ENCODE results near the gene SUPT5H. TPM values are rescaled to one million over a fixed set of nuclear protein-coding genes. Genes with fewer than 3 reads are reported as not detected.
"Not testable (repeated sequence)": the region's sequence is repeated elsewhere in the genome, so short reads cannot be mapped to it uniquely, and the experiment has no call there.

The SUPT5H gene
- total RNA-seq, 1 donor from 2014 or later: 169 TPM

DNA sequence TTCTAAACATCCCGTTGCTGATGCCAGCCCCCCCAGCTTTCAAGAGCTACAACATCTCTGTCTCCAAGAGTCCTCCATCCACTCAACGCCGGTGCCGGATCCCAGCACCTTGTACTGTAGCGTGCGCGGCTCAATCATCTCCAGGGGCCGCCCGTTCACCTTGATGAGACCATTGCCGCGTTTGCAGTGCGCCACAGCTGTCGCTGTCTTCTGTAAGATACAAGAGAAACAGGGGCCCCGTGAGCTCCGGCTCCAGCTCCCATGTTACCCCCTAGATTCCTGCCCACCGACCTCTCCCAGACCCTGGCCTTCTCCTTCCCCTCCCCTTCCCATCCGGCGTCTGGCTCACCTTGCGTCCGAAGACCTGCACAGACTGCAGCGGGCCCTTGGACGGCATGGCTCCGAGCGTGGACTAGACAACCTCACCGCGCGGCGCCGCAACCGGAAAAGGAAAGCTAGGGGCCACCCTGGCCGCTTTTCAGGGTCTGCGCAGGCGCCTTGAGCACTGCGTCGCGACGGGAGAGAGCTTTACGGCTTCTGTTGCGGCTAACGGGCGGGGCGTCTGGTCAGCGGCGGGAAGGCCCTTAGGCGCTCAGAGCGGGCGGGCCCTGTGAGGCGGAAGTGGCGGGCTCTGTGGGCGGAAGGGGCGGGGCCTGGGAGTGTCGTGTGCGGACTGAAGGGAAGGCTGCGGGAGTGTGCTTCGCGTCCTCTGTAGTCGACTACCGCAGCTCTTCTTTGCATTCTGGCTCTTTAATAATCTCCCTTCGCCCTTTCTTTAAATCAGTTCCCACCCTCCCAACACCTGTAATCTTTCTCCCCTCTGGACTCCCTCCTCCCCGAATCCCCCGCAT is 9.7 kb upstream of the SUPT5H start, which contains the start of gene RPS16:
TSS of gene RPS16 (minus strand) at position 451 of the 851 bp plus-strand sequence. CDS start at position 397, 54 bp downstream.
- Mint-ChIP-seq H3K27me3 (ENCODE audit: low read depth) (no peaks in the 10 kb centered on the region), H3K36me3 (ENCODE audit: low read depth) (peaks cover 46% of the 10 kb centered on the region), H3K9me3 (no peaks in the 10 kb centered on the region), H3K27ac (peak within 1 kb of the TSS; percentile 99), H3K4me3 (ENCODE audit: low read depth) (peak within 1 kb of the TSS; percentile 100), H3K4me1 (ENCODE audit: low read depth) (peaks cover 40% of the 10 kb centered on the region)
- intact Hi-C loops (cut with micrococcal nuclease): loop anchor here (1.0 to 2.0 kb wide), 4 partner anchors 10 to 45 kb away; partner anchors contain the start of genes MED29, PAF1, PLEKHG2 and SUPT5H
- peak; percentile 99 for DNase-seq (ENCODE audit: low spot score)

GRCh38 chr19:39436350-39436716 is 9.0 kb upstream of the SUPT5H start:
- Mint-ChIP-seq H3K9me3 (no peaks in the 10 kb centered on the region), H3K27ac (peak overlapping the region; percentile 99), H3K36me3 (ENCODE audit: low read depth) (peaks cover 40% of the 10 kb centered on the region), H3K4me3 (ENCODE audit: low read depth) (peak overlapping the region; percentile 100), H3K4me1 (ENCODE audit: low read depth) (peaks cover 36% of the 10 kb centered on the region), H3K27me3 (ENCODE audit: low read depth) (no peaks in the 10 kb centered on the region)
- intact Hi-C loops (cut with micrococcal nuclease): loop anchor here (1.0 to 2.0 kb wide), 4 partner anchors 9 to 45 kb away; partner anchors contain the start of genes MED29, PAF1, PLEKHG2 and SUPT5H
- DNase-seq (ENCODE audit: low spot score): no peak

DNA sequence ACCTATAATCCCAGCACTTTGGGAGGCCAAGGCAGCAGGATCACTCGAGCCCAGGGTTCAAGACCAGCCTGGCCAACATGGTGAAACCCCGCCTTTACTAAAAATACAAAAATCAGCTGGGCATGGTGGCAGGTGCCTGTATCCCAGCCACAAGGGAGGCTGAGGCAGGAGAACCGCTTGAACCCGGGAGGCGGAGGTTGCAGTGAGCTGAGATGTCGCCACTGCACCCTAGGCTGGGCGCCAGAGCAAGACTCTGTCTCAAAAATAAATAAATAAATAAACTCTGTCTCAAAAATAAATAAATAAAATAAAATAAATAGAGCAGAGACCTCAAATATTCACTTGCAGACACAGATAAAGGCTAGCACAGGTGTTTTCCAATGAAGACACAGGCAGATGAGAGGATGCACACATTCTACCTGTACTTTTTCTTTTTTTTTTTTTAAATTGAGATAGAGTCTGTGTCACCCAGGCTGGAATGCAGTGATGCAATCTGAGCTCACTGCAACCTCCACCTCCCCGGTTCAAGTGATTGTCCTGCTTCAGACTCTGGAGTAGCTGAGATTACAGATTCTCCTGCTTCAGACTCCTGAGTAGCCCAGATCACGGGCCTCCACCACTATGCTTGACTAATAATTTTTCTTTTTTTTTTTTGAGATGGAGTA is 7.0 kb upstream of the SUPT5H start:
- H3K27ac Mint-ChIP-seq: no peak overlapping the region
- intact Hi-C loops (cut with micrococcal nuclease): no loop called here
- H3K36me3 Mint-ChIP-seq (ENCODE audit: low read depth): peaks cover 24% of the 10 kb centered on the region
- peaks cover 29% of the 10 kb centered on the region for H3K4me1 Mint-ChIP-seq (ENCODE audit: low read depth)
- no peaks in the 10 kb centered on the region for H3K9me3 Mint-ChIP-seq
- no peak overlapping the region for H3K4me3 Mint-ChIP-seq (ENCODE audit: low read depth)
- no peaks in the 10 kb centered on the region for H3K27me3 Mint-ChIP-seq (ENCODE audit: low read depth)
- DNase-seq (ENCODE audit: low spot score): no peak

DNA sequence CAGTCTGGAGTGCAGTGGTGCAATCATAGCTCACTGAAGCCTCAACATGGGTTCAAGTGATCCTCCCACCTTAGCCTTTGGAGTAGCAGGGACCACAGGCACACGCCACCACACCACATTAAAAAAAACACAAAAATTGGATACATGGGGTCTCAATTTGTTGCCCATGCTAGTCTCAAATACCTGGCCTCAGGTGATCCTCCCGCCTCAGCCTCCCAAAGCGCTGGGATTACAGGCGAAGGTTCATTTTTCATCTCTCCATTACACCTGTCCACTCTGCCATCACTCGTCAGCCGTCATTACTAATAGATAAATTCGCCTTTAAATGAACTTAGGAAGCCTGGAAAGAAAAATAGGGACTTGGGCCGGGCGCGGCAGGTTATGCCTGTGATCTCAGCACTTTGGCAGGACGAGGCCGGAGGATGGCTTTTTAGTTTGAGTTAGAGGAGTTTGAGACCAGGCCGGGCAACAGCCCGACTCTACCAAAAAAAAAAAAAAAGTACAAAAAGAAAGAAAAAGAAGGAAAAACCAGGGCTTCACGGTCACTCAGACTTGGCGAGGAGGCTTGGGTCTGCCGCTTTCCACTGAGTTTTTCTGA is 685 bp upstream of the SUPT5H start:
- Mint-ChIP-seq H3K36me3 (ENCODE audit: low read depth) (peaks cover 40% of the 10 kb centered on the region), H3K4me3 (ENCODE audit: low read depth) (peak overlapping the region; percentile 95), H3K27ac (peak overlapping the region; percentile 94), H3K9me3 (no peaks in the 10 kb centered on the region), H3K4me1 (ENCODE audit: low read depth) (peaks cover 35% of the 10 kb centered on the region), H3K27me3 (ENCODE audit: low read depth) (no peaks in the 10 kb centered on the region)
- intact Hi-C loops (cut with micrococcal nuclease): loop anchor here (1.0 to 2.0 kb wide), 4 partner anchors 8 to 96 kb away; partner anchors contain the start of genes EID2 and TIMM50
- no peak for DNase-seq (ENCODE audit: low spot score)

DNA sequence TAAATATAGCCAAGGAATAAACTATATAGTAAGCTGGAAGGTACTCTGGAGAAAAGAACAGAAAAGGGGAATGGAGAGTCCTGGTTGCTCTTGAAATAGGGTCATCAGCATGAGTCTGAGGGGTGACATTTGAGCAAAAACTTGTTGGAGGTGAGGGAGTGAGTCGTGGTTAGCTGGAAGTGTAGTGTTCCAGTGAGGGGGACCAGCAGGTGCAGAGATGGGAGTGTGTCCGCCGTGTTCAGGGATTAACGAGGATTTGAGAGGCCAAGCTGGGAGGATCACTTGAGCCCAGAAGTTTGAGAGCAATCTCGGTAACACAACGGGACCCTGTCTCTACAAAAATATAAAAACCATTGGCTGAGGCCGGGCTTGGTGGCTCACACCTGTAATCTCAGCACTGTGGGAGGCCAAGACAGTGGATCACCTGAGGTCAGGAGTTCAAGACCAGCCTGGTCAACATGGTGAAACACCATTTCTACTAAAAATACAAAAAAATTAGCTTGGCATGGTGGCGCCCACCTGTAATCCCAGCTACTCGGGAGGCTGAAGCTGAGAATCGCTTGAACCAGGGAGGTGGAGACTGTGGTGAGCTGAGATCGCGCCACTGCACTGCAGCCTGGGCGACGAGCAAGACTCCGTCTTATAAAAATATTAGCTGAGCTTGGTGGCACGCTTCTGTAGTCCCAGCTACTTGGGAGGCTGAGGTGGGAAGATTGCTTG is 1.1 kb downstream of the SUPT5H start:
- H3K27ac Mint-ChIP-seq: peak overlapping the region; percentile 94
- no peaks in the 10 kb centered on the region for H3K27me3 Mint-ChIP-seq (ENCODE audit: low read depth)
- no peaks in the 10 kb centered on the region for H3K9me3 Mint-ChIP-seq
- no peak for DNase-seq (ENCODE audit: low spot score)
- peaks cover 35% of the 10 kb centered on the region for H3K4me1 Mint-ChIP-seq (ENCODE audit: low read depth)
- H3K36me3 Mint-ChIP-seq (ENCODE audit: low read depth): peaks cover 48% of the 10 kb centered on the region
- H3K4me3 Mint-ChIP-seq (ENCODE audit: low read depth): peak overlapping the region; percentile 95
- intact Hi-C loops (cut with micrococcal nuclease): no loop called here

DNA sequence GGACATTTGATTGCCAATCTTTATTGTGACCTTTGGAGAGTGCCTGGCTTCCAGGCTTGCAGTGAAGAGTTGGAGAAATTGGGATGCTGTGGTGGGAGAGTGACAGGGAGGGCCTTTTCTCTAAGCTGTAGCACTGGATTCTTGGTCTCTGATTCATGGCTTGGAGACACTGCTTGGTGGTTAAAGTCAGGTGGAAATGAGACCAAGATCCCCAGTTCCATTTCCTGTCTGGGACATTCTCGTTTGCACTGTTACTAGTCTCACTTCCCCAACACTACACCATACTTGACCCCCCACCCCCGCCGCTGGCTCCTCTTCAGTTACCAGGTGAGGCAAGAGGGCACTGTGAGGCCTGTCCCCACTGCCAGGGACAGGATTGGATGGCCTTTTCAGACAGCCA is 2.9 kb downstream of the SUPT5H start:
- Mint-ChIP-seq H3K4me3 (ENCODE audit: low read depth) (peak overlapping the region; percentile 95), H3K27me3 (ENCODE audit: low read depth) (no peaks in the 10 kb centered on the region), H3K4me1 (ENCODE audit: low read depth) (peaks cover 39% of the 10 kb centered on the region), H3K27ac (peak overlapping the region; percentile 90), H3K9me3 (no peaks in the 10 kb centered on the region), H3K36me3 (ENCODE audit: low read depth) (peaks cover 64% of the 10 kb centered on the region)
- DNase-seq (ENCODE audit: low spot score): no peak
- intact Hi-C loops (cut with micrococcal nuclease): no loop called here

DNA sequence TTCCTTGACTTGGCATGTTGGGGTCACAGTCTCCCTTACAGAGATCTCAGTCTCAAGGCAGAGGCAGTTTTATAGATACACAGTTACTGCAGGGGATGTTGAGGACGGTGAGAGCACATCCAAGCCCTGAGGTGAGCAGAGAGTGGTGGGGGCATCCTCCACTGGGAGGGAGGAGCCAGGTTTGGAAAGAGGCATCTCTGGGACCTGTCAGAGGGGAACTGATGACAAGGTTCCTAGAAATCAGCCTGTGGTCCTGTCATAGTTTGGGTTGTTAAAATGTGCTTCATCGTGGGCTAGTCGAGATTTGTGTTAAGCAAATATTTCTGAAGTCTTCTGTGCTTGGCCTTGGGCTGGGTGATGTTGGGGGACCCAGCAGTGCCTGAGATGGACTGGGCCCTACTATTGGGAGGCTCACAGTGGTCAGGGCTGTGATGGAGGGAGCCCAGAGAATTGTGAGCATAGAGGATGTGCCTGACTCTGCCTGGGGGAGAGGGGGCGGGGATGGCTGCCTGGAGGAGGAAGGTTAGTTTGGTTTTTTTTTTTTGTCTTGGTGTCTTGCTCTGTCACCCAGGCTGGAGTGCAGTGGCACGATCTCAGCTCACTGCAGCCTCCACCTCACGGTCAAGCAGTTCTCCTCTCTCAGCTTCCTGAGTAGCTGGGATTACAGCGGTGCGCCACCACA is 3.9 kb downstream of the SUPT5H start:
- H3K9me3 Mint-ChIP-seq: no peaks in the 10 kb centered on the region
- H3K4me3 Mint-ChIP-seq (ENCODE audit: low read depth): peak overlapping the region; percentile 65
- intact Hi-C loops (cut with micrococcal nuclease): no loop called here
- DNase-seq (ENCODE audit: low spot score): no peak
- H3K27ac Mint-ChIP-seq: peak overlapping the region; percentile 92
- no peaks in the 10 kb centered on the region for H3K27me3 Mint-ChIP-seq (ENCODE audit: low read depth)
- H3K36me3 Mint-ChIP-seq (ENCODE audit: low read depth): peaks cover 69% of the 10 kb centered on the region
- peaks cover 39% of the 10 kb centered on the region for H3K4me1 Mint-ChIP-seq (ENCODE audit: low read depth)

DNA sequence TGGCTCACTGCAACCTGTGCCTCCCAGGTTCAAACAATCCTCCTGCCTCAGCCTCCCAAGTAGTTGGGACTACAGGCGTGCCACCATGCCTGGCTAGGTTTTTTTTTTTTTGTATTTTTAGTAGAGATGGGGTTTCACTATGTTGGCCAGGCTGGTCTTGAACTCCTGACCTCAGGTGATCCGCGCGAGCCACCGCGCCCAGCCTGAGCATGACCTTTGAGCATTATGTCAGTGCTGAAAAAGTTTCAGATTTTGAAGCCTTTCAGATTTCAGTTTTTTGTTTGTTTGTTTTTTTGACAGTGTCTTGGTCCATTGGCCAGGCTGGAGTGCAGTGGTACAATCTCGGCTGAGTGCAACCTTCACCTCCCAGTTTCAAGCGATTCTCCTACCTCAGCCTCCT is 5.9 kb downstream of the SUPT5H start:
- Mint-ChIP-seq H3K4me1 (ENCODE audit: low read depth) (peaks cover 36% of the 10 kb centered on the region), H3K36me3 (ENCODE audit: low read depth) (peaks cover 60% of the 10 kb centered on the region)
- intact Hi-C loops (cut with micrococcal nuclease); DNase-seq (ENCODE audit: low spot score); H3K27ac Mint-ChIP-seq; H3K27me3 Mint-ChIP-seq (ENCODE audit: low read depth); H3K9me3 Mint-ChIP-seq; H3K4me3 Mint-ChIP-seq (ENCODE audit: low read depth): not testable (repeated sequence)

- Mint-ChIP-seq H3K27me3 (ENCODE audit: low read depth) (no peaks in the 10 kb centered on the region), H3K4me3 (ENCODE audit: low read depth) (no peak overlapping the region), H3K9me3 (no peaks in the 10 kb centered on the region), H3K36me3 (ENCODE audit: low read depth) (peaks cover 74% of the 10 kb centered on the region), H3K4me1 (ENCODE audit: low read depth) (no peaks in the 10 kb centered on the region), H3K27ac (peak overlapping the region; percentile 40)
- intact Hi-C loops (cut with micrococcal nuclease): no loop called here
- DNase-seq (ENCODE audit: low spot score): no peak
These were observed 18.0 kb downstream of the SUPT5H start for GRCh38 chr19:39463403-39463802.

DNA sequence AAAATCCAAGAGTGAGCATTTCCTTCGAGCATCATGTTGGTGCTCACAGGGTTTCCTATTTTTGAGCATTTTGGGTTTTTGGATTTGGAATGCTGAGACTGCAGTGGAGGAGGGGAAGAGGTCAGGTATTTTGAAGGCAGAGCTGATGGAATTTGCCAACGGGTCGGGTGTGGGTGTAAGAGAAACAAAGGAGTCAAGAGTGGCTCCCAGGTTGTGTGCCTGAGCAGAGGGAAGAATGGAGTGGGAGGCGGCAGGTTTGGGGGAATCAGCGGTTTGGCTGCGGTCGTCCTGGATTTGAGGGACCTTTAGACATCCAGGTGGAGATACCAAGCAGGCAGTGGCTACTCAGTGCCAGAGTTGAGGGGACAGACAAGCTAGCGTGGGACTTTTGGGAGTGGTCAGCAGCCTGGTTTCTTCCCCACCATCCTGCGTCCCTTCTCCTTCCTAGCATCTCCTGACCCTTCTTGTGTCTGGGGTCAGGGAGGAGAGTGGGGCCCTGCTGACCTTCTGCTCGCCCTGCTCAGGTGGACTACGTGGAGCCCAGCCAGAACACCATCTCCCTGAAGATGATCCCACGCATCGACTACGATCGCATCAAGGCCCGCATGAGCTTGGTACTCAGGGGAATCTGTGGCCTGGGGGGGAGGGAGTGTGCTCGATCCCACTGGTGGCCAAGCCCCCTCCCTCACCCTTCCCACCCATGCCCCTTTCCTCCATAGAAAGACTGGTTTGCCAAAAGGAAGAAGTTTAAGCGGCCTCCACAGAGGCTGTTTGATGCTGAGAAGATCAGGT is 20.8 kb downstream of the SUPT5H start:
- H3K27me3 Mint-ChIP-seq (ENCODE audit: low read depth): no peaks in the 10 kb centered on the region
- no peak for DNase-seq (ENCODE audit: low spot score)
- H3K9me3 Mint-ChIP-seq: no peaks in the 10 kb centered on the region
- peaks cover 8% of the 10 kb centered on the region for H3K4me1 Mint-ChIP-seq (ENCODE audit: low read depth)
- no peak overlapping the region for H3K27ac Mint-ChIP-seq
- peaks cover 79% of the 10 kb centered on the region for H3K36me3 Mint-ChIP-seq (ENCODE audit: low read depth)
- intact Hi-C loops (cut with micrococcal nuclease): no loop called here
- H3K4me3 Mint-ChIP-seq (ENCODE audit: low read depth): no peak overlapping the region

- H3K4me1 Mint-ChIP-seq (ENCODE audit: low read depth): peaks cover 13% of the 10 kb centered on the region
- no peak overlapping the region for H3K4me3 Mint-ChIP-seq (ENCODE audit: low read depth)
- H3K9me3 Mint-ChIP-seq: no peaks in the 10 kb centered on the region
- H3K27me3 Mint-ChIP-seq (ENCODE audit: low read depth): no peaks in the 10 kb centered on the region
- DNase-seq (ENCODE audit: low spot score): no peak
- peaks cover 85% of the 10 kb centered on the region for H3K36me3 Mint-ChIP-seq (ENCODE audit: low read depth)
- no peak overlapping the region for H3K27ac Mint-ChIP-seq
- intact Hi-C loops (cut with micrococcal nuclease): no loop called here
These were observed 22.6 kb downstream of the SUPT5H start for GRCh38 chr19:39467941-39468340.
